GM21717 (cell line): Measurements from ENCODE around the gene RRP8.

Experiments
- ATAC-seq: cut with Tn5 transposase; IDR thresholded peaks from one replicate; pipeline ENCODE4 v1.9.1; 2021; ENCODE audit warnings: mild to moderate bottlenecking, moderate library complexity; ENCODE audit not compliant: unreplicated experiment

RRP8 gene

GRCh38 chr11:6633422-6634408 lies 30.3 kb upstream of the RRP8 start:
- ATAC-seq = no peak

DNA sequence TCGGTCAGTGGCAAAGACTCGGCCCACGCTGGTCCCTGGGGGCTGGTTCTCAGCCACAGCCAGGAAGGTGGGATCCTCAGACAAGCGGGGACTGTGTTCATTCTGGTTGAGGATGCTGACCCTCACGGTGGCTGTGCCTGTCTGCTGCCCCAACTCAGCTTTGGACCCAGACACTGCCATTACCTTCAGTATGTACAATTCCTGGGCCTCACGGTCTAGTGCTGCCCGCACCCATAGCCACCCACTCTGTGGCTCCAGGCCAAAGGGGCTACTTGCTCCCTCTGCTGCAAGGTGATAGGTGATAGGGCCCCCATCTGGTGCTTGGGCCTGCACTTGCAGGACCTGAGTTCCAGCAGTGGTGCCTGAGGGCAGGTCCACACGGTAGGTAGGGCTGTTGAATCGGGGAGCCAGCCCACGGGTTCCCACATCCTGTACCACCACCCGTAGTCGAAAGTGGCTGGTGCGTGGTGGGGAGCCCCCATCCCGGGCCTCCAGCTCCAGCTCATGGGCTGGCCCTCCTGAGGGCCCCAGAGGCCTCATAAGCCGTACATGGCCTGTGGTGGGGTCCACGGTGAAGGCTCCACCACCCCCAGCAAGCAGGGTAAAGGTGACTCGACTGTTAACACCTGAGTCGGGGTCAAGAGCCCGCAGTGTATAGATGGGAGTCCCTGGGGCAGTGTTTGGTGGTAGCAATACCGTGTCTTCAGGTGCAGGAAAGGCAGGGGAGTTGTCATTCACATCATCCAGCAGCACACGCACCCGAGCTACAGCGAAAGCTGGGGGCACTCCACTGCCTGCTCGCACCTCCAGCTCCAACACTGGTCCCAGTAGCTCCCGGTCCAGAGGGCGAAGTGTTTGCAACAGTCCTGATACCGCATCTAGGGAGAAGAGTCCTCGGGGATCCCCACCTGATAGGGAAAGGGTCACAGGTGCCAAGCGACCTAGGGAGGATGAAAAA lies 29.0 kb upstream of the RRP8 start:
- ATAC-seq = no peak

DNA sequence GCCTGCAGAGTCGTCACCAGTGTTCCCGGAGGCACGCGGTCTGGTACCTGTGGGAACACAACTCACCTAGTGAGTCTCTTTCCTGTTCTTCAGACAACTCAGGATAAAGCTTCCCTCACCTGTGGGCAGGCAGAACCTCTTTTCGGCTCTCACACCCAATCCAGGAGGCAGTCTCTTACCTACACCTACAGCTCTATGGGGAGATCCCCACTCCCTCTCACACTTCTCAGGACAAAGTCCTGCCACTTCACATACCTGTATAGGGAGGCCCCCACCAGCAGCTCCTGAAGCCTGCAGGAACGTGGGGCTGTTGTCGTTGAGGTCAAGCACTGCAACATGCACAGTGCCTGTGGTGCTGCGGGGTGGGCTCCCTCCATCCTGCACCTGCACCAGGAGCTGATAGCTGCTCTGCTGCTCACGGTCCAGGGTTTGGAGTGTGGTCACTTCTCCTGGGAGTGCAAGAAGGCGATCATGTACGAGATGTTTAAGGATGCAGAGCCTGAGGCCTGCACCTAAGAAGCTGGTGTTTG lies 28.0 kb upstream of the RRP8 start:
- ATAC-seq = no peak

DNA sequence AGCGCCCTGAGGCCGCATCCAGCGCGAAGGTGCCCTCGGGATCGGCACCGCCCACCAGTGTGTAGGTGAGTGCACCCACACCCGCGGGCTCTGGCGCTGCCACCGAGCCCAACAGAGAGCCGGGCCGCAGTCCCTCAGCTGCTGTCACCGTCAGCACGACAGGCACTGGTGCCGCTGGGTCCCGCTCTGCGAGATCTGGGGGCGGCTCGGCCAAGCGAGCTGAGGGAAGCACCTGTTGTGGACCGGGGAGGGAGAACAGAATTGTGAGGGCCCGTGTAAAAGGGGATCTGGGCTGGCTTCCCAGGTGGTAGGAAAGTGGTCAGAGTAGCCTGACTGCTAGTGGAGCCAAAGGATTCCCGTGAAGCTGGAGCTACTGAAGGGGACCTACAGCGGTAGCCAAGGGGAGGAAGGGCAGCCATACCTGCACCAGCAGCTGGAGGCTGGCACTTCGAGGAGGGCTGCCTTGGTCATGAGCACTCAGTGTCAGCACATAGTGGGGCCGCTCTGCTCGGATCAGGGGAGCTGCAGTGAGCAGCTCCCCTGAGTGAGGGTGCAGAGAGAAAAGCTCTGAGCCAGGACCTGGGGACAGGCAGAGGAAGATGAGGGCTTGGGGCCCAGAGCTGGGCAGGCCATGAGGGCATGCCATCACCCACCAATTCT lies 27.3 kb upstream of the RRP8 start:
- ATAC-seq = no peak

GRCh38 chr11:6629892-6630631 lies 26.6 kb upstream of the RRP8 start:
- no peak for ATAC-seq

DNA sequence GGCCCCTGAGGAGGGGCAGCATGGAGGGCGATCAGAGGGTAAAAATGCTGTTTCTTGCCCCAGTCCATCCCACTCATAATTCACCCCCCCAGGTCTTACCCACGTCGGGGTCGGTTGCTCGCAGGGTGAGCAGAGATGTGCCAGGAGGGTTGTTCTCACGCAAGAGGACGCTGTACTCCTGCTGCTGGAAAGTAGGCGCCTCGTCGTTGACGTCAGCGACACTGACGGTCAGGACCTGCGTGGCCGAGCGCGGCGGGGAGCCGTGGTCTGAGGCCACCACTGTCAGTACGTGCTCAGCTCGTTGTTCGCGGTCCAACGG lies 26.1 kb upstream of the RRP8 start:
- ATAC-seq = no peak

- no peak for ATAC-seq
Observed at GRCh38 chr11:6628526-6628925, 25.1 kb upstream of the RRP8 start.

DNA sequence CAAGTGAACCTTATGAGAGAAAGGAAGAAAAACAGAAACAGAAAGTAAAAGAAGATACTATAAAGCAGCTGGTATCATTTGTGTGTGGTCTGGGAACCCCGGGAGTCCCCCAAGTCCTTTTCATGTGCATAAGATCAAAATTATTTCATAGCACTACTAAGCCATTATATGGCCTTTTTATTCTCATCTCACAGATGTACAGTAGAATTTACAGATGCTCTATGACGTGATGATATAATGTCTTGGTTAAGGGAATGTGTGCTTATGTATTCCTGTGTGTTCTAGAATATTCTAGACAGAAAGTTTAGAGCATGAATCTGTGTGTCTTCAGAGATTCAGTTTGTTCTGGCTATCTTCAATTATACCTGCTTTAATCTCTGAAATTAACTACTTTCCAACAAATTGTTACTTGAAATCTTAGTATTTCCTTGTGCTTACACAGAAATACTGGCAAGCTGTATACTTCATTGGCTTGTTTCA lies 24.4 kb upstream of the RRP8 start:
- peak; percentile 75 for ATAC-seq

DNA sequence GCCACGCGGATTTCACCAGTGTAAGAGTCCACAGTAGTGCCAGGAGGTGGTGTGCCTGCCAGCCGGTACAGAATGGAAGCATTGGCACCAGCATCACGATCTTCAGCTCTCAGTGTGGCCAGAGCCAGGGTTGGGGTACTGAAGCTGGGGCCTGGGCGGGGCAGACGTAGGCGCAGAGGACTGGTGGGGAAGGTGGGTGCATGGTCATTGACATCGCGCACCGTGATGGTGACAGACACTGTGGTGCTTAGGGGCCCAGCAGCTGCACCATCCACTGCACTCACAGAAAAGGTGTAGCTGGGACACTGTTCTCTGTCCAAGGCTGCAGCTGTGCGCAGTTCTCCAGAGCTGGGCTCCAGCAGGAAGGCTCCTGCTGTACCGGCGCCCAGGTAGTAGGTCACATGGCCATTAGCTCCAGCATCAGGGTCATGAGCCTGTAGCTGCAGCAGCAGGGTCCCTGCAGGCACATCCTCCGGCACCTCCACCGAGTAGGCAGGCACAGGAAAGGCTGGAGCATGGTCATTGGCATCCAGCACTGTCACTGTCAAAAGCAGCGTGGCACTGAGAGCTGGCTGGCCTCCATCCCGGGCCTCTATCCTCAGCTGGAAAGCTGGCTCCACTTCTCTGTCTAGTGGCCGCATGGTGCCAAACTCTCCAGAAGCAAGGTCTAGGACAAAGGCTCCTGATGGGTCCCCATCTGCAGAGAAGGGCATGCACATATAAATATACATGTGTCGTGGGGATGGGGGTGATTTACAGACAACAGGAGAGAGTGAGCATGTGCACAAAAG lies 23.8 kb upstream of the RRP8 start:
- peak; percentile 7 for ATAC-seq

- ATAC-seq = no peak
Observed at GRCh38 chr11:6625832-6626420, 22.5 kb upstream of the RRP8 start.

- ATAC-seq = no peak
Observed at GRCh38 chr11:6625156-6625831, 21.9 kb upstream of the RRP8 start.

DNA sequence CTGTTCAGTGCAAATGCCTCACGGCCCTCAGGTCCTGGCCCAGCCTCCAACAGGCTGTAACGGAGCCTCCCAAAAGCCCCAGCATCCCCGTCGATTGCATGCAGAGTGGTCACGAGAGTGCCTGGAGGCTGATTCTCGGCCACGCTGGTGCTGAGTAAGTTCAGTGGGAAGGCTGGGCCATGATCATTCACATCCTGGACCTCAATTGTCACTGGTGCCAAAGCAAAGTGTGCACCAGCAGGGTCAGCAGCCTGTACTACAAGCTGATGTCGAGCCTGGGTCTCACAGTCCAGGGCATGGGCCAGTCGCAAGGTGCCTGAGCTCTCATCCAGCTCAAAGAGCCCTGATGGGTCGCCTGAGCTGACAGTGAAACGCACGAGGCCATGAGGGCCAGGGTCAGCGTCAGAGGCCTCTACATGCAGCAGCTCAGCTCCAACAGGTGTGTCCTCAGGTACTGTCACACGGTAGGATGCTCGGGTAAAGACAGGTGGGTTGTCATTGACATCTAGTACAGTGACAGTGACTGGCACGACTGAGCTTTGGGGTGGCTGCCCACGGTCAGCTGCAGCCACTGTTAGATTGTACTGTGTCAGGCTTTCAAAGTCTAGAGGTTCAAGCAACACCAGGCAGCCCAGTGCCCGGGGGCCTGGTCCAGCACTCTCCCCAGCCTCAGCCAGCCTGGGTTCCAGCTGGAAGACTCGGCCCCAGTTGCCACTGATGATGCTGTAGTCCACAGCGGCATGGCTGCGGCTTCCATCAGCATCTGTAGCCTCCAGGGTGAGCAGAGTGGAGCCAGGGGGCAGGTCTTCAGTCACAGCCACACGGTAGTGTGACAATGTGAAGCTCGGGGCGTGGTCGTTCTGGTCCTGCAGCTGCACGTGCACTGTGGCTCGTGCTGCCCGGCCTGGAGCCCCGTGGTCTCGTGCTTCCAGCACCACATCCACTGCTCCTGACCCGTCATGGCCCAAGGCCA lies 20.3 kb upstream of the RRP8 start:
- no peak for ATAC-seq

DNA sequence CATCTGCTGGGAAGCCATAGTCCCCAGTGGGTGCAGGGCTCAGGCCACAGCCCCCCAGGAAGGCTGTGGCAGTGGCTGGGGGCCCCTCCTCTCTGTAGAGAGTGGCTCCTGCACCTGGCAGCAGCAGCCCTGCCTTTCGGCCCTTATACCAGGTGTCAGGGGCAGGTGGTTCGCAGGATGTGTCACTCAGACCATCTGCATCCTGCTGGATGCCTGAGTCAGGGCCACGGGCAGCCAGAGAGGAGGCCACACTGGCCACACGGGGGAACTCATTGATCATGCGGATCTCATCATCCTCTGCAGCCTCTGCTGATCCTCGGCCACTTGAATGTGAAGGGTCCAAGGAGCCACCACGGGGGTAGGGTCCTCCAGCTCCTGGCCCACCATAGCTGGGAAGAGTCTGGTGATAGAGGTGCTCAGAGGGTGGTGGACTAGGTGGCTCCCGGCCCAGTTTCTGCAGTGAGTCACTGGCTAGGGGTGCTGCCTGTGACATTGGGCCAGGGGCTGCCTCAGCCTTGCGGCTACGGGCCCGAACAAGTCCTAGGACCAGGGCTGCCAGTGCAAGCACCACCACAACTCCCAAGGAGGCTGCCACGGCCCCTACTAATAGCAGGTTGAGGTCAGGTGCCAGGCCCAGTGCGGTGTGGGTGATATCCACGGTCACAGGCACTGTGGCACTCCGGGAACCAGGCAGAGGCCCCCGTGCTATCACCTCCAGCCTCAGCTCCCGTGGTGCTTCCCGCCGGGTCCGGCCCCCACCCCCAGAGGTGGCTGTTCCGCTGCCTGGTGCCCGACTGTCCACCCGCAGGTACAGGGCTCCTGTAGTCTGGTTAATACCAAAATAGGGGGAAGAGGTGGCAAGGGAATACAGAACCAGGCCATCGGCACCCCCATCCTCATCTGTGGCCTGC lies 19.1 kb upstream of the RRP8 start:
- no peak for ATAC-seq

DNA sequence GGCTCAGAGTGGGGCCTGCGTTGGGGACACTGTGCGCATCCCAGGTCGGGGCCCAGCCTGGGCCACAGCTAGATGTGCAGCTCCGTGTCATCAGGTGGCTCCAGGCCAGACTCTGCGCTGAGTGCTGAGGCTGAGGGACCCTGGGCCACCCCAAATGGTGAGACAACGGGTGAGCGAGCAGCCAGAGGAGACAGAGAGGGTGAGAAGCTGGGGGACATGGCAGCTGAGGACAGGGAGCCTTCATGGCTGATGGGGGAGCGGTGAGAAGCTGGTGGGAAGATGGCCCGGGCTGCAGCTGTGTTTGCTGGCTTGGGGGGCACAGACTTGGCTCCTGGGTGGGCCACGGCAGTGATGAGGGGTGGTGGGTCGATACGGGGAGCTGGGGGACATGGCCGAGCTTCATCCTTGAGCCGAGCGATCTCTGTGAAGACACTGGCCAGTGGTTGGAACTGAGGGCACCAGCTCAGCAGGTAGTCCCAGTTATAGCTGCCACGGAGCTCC lies 18.3 kb upstream of the RRP8 start:
- ATAC-seq = no peak

DNA sequence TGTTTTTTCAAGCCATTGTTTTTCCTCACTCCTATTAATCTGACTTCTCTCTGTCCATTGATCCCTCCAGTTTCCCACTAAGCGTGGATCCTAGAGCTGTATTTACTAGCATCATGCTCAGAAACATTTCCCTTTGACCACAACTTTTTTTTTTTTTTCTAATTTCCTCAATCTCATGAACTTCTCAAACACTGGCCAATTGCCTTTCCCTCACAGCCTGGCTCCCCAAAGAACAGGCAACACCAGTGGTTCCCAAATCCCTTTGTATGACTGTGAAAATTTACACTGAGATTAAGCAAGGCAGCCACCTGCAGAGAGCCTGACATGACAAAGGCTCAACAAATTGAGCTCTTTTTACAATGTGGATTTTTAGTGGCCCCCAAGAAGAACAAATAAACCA lies 17.2 kb upstream of the RRP8 start:
- no peak for ATAC-seq
